ENCODE measurements around the gene THBS2. TPM values are rescaled to one million over a fixed set of nuclear protein-coding genes. Genes with fewer than 3 reads are reported as not detected.

Gene THBS2
- total and polyA plus RNA-seq, 10 of the 15 experiments (the other 5 are each of a cell fraction or from before 2014, with no cell fraction given): 0.07 to 0.10 TPM; not detected in 8

DNA sequence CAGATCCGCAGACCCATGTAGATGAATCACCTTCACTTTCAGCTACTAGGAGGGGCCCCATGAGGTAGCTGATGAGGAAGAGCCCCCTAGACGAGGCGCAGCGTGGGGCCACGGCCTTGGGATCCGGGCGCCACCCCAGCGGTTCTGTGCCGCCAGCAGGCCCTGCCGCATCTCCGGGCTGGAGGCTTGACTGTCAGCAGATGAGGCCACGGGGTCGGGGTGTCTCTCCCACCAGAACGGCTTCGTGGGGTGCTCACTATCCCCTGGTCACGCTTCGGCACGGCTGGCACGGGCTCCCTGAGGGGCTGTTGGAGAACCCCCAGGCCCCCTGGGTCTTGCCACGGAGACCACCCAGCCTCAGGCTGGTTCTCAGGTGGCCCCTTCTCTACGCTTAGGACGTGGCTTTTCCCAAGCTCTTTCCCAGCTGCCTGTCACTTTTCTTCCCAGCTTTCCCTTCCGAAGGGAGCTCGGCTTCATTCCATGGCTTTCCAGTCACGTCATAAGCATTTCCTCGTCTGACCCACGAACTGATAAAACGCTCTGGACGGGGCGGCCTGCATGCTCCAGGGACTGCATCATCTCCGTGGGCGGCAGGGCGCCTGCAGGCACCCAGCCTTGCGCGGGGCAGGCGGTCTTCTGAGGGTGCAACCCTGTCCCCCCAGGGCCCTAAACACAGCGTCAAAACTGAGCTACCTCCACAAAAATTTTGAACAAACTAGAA lies 85.9 kb downstream of the THBS2 start (continued):
- TF ChIP-seq HCFC1 (IDR thresholded peaks at IDR 0.05; ENCODE audit: low read length) (no peak), RB1 (IDR thresholded peaks at IDR 0.05; ENCODE audit: borderline replicate concordance) (no peak), GABPA (IDR thresholded peaks at IDR 0.05; ENCODE audit: low read depth) (no peak), ASH2L (IDR thresholded peaks at IDR 0.05; ENCODE audit: borderline replicate concordance, low read depth) (no peak), LARP7 (IDR thresholded peaks at IDR 0.05) (no peak), FOXK2 (IDR thresholded peaks at IDR 0.05) (no peak), FOXM1 (IDR thresholded peaks at IDR 0.05; ENCODE audit: low read depth, low read length) (no peak), ZSCAN29 (IDR thresholded peaks at IDR 0.05) (no peak), MXI1 (IDR thresholded peaks at IDR 0.05; ENCODE audit: low read depth, low read length) (no peak), PAX8 (IDR thresholded peaks at IDR 0.05) (no peak)
- TF ChIP-seq, protein P1, sequence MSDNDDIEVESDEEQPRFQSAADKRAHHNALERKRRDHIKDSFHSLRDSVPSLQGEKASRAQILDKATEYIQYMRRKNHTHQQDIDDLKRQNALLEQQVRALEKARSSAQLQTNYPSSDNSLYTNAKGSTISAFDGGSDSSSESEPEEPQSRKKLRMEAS (IDR thresholded peaks at IDR 0.05; ENCODE audit: low read depth, low read length): no peak
- TF ChIP-seq, protein P2, sequence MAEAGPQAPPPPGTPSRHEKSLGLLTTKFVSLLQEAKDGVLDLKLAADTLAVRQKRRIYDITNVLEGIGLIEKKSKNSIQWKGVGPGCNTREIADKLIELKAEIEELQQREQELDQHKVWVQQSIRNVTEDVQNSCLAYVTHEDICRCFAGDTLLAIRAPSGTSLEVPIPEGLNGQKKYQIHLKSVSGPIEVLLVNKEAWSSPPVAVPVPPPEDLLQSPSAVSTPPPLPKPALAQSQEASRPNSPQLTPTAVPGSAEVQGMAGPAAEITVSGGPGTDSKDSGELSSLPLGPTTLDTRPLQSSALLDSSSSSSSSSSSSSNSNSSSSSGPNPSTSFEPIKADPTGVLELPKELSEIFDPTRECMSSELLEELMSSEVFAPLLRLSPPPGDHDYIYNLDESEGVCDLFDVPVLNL (IDR thresholded peaks at IDR 0.05; ENCODE audit: low read depth, low read length): no peak
- TF ChIP-seq, protein P3, sequence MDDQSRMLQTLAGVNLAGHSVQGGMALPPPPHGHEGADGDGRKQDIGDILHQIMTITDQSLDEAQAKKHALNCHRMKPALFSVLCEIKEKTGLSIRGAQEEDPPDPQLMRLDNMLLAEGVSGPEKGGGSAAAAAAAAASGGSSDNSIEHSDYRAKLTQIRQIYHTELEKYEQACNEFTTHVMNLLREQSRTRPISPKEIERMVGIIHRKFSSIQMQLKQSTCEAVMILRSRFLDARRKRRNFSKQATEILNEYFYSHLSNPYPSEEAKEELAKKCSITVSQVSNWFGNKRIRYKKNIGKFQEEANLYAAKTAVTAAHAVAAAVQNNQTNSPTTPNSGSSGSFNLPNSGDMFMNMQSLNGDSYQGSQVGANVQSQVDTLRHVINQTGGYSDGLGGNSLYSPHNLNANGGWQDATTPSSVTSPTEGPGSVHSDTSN (IDR thresholded peaks at IDR 0.05; ENCODE audit: insufficient replicate concordance, low read depth, low read length): no peak

Data from GM12878 (cell line).